Kidney glomerular epithelial cell (primary cell): ENCODE results near the gene S100A12.

Experiments
- DNase-seq: peaks from one replicate; lab custom pipeline; 2025; lab: John Stamatoyannopoulos, UW

Gene S100A12

GRCh38 chr1:153336650-153337049, 38.8 kb downstream of the S100A12 start:
- DNase-seq, result no peak

- no peak for DNase-seq
Observed at GRCh38 chr1:153333902-153334301, 41.5 kb downstream of the S100A12 start.

- no peak for DNase-seq
Observed at GRCh38 chr1:153324912-153325311, 50.5 kb downstream of the S100A12 start.
